HG03066 (cell line): ENCODE data around the gene CEP112.
"Not testable (repeated sequence)": the region's sequence is repeated elsewhere in the genome, so short reads cannot be mapped to it uniquely, and the experiment has no call there.

Experiments used
- ATAC-seq: cut with Tn5 transposase; IDR thresholded peaks from one replicate; pipeline ENCODE4 v1.9.1; 2021; ENCODE audit warnings: low read depth; ENCODE audit not compliant: unreplicated experiment

The CEP112 gene

DNA sequence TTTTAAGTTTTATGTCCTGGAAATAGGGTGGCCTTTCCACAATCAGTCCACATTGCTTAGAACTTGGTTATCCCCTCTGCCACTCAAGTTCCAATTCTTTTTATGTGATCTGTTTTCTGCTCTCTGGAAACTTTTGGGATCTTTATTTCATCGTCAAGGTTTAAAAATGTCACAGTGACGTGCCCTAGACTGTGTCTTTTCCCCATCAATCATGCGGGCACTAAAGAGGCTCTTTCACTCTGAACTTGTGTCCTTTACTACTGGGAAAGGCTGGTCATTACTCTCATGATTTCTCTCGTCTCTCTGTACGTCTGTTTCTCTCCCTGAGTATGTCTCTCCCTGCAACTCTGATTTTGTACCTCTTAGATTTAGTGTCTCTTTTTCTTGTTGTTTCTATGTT is 440.7 kb downstream of the CEP112 start:
- no peak for ATAC-seq

- no peak for ATAC-seq
These were observed 441.3 kb downstream of the CEP112 start for GRCh38 chr17:65750631-65751115.

GRCh38 chr17:65750166-65750565 is 441.8 kb downstream of the CEP112 start:
- ATAC-seq = no peak

DNA sequence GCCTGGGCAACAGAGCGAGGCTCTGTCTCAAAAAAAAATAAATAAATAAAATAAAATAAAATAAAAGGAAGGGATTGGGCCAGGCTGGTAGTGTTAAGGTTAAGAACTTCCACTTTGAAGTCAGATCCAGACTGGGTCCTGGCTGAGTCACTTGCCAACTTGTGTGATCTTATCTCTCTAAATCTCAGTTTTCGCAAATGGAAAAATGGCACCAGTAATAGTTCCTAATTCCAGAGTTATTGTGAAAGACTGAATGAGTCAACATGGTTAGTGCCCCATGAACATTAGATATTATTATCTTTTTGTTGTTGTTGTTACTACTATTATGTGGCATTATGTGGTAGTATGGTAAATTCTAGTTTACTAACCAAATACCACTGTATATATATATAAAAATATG is 442.5 kb downstream of the CEP112 start:
- ATAC-seq = no peak

- no peak for ATAC-seq
These were observed 446.7 kb downstream of the CEP112 start for GRCh38 chr17:65745241-65745640.

GRCh38 chr17:65743308-65743655 is 448.7 kb downstream of the CEP112 start:
- no peak for ATAC-seq

- no peak for ATAC-seq
These were observed 449.3 kb downstream of the CEP112 start for GRCh38 chr17:65742403-65743307.

GRCh38 chr17:65741710-65742109 is 450.2 kb downstream of the CEP112 start:
- no peak for ATAC-seq

GRCh38 chr17:65739034-65739433 is 452.9 kb downstream of the CEP112 start:
- ATAC-seq = no peak

- no peak for ATAC-seq
These were observed 454.5 kb downstream of the CEP112 start for GRCh38 chr17:65737451-65737850.

GRCh38 chr17:65733314-65733713 is 458.6 kb downstream of the CEP112 start:
- ATAC-seq = no peak

GRCh38 chr17:65732667-65733066 is 459.3 kb downstream of the CEP112 start:
- not testable (repeated sequence) for ATAC-seq

DNA sequence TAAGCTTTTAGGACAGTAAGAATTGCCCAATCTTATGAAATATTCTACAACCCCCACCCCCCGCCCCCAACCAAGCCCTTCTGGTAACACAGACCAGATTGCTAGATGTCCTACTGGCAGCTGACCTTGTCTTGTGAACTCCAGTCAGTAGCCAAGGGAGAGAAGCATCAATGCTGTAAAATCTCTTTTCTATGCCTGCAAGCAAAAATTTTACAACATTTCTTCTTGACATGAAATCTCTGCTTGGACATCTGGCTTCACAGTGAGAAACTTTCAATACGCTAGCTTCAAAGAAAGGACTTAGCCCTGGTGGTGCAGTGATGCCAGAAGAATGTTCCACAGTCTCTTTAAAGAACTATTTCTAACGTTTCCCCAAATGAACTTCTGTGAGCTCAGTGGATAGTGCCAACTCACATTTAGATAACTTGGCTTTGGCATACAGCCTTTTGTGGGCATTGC is 461.2 kb downstream of the CEP112 start:
- no peak for ATAC-seq

- ATAC-seq = no peak
These were observed 462.7 kb downstream of the CEP112 start for GRCh38 chr17:65729207-65729606.

DNA sequence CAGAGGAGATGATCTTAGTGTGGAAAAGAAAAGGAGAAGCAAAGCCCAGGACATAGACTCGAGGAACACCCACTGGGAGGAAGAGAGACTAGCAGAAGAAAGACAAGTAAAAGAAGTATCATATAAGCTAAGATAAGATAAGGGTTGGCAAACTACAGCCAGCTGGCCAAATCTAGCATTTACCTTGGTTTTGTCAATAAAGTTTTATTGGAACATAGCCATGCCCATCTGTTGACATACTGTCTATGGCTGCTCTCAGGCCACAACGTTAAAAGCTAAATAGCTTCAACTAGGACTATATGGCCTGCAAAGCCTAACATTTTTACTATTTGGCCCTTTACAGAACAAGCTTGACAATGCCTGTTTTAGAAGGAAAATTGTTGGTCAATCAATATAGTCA is 464.1 kb downstream of the CEP112 start:
- ATAC-seq = no peak

DNA sequence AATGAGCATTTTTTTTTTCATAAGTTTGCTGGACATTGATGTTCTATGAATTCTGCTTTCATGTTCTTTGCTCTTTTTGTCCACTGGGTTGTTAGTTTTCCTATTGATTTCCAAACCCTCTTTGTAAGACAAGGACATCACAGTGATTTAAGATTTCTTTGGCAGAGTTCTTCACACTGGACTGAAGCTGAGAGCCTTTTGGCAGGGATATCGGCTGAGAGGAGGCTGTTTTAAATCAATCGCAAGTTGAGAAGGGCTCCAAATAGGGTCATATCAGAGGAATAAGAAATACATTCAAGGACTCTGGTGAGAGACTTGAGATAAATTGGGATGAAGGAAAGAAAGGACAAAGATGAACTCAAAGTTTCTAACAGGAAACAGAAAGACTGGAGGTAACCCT is 464.7 kb downstream of the CEP112 start:
- ATAC-seq = no peak

DNA sequence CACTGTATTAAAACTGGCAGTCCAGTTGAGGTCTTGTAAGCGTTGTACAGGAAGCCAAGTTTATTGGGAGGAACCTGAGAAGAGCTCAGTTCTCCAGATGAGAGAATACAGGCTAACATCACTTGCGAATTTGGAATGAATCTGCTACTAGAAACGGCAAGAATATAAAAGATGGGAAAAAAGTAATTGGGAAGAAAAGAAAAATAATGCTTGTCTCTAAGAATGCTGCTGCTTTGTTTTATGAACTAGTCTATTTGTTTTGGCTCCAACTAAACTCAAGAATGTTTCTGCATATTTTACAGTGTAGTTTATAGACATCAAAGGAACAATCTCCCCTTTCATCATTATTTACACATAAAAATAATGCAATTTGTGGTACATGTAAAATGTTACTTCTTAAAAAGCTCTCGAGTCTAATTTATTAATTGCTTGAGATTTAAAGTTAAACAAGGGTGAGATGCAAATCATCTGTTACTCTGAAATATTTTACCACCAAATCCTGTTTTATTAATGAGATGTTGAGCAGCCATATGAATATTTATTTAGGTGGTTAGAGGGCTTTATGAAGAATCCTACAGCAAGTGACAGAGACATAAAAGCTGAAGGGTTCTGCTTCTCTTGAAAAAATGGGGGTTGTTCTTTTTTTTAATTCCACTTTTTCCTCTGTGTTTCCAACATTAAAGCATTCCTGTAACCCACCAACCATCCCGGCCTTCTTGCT is 468.3 kb downstream of the CEP112 start:
- no peak for ATAC-seq

DNA sequence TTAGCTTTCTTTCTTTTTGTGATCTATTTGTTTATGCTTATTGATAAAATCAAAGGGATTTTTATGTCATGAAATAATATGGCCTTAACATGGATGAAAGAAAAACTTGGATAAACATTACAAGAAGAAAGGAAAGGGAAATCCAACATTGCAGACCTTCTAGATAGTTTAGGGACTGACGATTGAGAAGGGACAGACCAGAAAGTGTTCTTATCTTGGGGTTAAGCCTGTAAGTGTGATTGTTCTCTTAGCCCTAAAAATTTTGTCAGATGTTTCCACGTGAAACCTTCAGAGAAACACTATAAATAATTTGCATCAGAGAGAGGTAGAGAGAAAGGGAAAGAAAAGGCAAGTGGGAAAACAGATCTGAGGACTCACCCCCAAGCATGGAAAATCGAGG is 473.3 kb downstream of the CEP112 start:
- ATAC-seq = no peak

- no peak for ATAC-seq
These were observed 479.3 kb downstream of the CEP112 start for GRCh38 chr17:65712383-65713267.

GRCh38 chr17:65711671-65712276 is 480.2 kb downstream of the CEP112 start:
- ATAC-seq = no peak
